ENCODE results near the gene PTGES3L. TPM values are rescaled to one million over a fixed set of nuclear protein-coding genes. Genes with fewer than 3 reads are reported as not detected.

Gene PTGES3L
- total and polyA plus RNA-seq, 4 donors, result 0.08 to 0.19 (median 0.13) TPM; not detected in 1

DNA sequence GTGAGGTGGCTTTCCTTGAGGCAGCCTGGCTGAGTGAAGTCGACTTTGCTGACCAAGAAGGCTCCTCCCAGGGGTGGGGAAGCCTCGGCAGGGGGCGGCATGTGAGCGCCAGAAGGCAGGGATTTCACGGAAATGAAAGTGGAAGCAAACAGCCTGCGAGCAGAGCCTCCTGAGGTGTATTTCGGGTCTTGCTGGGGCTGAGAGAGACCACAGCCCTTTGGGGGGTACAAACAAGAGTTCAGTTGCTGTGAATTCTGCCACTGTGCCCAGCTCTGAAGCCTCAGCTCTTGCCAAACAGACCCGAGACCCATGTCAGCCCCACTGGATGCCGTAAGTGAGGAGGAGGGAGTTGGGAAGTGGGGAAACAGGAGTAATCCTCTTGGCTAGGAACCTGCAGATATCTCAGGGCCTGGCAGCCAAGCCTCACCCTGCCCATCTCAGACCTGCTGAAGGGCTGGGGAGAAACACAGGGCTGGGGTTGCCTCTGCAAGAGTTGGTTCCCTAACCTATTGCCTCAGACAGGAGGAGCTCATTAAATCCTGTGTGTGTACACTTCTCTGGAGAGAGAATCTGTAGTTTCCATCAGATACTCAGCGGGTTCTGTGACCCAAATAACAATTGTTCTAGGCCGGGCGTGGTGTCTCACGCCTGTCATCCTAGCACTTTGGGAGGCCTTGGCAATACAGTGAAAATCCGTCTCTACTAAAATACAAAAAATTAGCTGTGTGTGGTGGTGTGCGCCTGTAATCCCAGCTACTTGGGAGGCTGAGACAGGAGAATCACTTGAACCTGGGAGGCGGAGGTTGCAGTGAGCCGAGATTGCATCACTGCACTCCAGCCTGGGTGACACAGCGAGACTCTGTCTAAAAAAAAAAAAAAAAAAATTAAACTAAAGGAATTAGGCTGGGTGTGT, 27.0 kb upstream of the PTGES3L start, which contains the start of gene IFI35:
Gene IFI35 (plus strand): TSS at position 146 of the 913 bp plus-strand sequence. CDS start 164 bp downstream, at position 310.
- H3K9ac ChIP-seq (ENCODE audit: low read depth in 1 of 2, low read length in 2 of 2), result peak within 1 kb of the TSS; percentile 37 to 94
- TF ChIP-seq FOXA1 (IDR thresholded peaks at IDR 0.05) (no peak), JUND (IDR thresholded peaks at IDR 0.05) (no peak), RXRA (IDR thresholded peaks at IDR 0.05) (no peak), YY1 (IDR thresholded peaks at IDR 0.05) (peak; percentile 33), GABPA (IDR thresholded peaks at IDR 0.05 in 1 of 2, conservative IDR thresholded peaks at IDR 0.05 in 1 of 2) (no peak), HNF4A (conservative IDR thresholded peaks at IDR 0.05) (no peak), RAD21 (IDR thresholded peaks at IDR 0.05) (peak; percentile 75 to 78), EGR1 (IDR thresholded peaks at IDR 0.05; ENCODE audit: low read depth in 2 of 2) (peak in 1 of 2 donors; percentile 19), SP1 (IDR thresholded peaks at IDR 0.05) (peak; percentile 11)
- TF ChIP-seq, protein P1, sequence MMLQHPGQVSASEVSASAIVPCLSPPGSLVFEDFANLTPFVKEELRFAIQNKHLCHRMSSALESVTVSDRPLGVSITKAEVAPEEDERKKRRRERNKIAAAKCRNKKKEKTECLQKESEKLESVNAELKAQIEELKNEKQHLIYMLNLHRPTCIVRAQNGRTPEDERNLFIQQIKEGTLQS (IDR thresholded peaks at IDR 0.05), result no peak
- TF ChIP-seq, protein P2, sequence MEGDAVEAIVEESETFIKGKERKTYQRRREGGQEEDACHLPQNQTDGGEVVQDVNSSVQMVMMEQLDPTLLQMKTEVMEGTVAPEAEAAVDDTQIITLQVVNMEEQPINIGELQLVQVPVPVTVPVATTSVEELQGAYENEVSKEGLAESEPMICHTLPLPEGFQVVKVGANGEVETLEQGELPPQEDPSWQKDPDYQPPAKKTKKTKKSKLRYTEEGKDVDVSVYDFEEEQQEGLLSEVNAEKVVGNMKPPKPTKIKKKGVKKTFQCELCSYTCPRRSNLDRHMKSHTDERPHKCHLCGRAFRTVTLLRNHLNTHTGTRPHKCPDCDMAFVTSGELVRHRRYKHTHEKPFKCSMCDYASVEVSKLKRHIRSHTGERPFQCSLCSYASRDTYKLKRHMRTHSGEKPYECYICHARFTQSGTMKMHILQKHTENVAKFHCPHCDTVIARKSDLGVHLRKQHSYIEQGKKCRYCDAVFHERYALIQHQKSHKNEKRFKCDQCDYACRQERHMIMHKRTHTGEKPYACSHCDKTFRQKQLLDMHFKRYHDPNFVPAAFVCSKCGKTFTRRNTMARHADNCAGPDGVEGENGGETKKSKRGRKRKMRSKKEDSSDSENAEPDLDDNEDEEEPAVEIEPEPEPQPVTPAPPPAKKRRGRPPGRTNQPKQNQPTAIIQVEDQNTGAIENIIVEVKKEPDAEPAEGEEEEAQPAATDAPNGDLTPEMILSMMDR (IDR thresholded peaks at IDR 0.05; ENCODE audit: low read depth, low read length, missing input control), result peak; percentile 45
- TF ChIP-seq, protein P3, sequence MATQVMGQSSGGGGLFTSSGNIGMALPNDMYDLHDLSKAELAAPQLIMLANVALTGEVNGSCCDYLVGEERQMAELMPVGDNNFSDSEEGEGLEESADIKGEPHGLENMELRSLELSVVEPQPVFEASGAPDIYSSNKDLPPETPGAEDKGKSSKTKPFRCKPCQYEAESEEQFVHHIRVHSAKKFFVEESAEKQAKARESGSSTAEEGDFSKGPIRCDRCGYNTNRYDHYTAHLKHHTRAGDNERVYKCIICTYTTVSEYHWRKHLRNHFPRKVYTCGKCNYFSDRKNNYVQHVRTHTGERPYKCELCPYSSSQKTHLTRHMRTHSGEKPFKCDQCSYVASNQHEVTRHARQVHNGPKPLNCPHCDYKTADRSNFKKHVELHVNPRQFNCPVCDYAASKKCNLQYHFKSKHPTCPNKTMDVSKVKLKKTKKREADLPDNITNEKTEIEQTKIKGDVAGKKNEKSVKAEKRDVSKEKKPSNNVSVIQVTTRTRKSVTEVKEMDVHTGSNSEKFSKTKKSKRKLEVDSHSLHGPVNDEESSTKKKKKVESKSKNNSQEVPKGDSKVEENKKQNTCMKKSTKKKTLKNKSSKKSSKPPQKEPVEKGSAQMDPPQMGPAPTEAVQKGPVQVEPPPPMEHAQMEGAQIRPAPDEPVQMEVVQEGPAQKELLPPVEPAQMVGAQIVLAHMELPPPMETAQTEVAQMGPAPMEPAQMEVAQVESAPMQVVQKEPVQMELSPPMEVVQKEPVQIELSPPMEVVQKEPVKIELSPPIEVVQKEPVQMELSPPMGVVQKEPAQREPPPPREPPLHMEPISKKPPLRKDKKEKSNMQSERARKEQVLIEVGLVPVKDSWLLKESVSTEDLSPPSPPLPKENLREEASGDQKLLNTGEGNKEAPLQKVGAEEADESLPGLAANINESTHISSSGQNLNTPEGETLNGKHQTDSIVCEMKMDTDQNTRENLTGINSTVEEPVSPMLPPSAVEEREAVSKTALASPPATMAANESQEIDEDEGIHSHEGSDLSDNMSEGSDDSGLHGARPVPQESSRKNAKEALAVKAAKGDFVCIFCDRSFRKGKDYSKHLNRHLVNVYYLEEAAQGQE (IDR thresholded peaks at IDR 0.05), result peak; percentile 10
- TF ChIP-seq, protein P4, sequence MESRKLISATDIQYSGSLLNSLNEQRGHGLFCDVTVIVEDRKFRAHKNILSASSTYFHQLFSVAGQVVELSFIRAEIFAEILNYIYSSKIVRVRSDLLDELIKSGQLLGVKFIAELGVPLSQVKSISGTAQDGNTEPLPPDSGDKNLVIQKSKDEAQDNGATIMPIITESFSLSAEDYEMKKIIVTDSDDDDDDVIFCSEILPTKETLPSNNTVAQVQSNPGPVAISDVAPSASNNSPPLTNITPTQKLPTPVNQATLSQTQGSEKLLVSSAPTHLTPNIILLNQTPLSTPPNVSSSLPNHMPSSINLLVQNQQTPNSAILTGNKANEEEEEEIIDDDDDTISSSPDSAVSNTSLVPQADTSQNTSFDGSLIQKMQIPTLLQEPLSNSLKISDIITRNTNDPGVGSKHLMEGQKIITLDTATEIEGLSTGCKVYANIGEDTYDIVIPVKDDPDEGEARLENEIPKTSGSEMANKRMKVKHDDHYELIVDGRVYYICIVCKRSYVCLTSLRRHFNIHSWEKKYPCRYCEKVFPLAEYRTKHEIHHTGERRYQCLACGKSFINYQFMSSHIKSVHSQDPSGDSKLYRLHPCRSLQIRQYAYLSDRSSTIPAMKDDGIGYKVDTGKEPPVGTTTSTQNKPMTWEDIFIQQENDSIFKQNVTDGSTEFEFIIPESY (IDR thresholded peaks at IDR 0.05), result no peak
- peak within 1 kb of the TSS; percentile 52 to 99 (median 58) for H3K4me3 ChIP-seq (ENCODE audit: low read depth in 1 of 3, low read length in 3 of 3)
- peak; percentile 77 for DNase-seq (ENCODE audit: low spot score)
- H3K27me3 ChIP-seq (ENCODE audit: control insufficient read depth in 4 of 4, insufficient read depth in 4 of 4, low read length in 3 of 4), result no peaks in the 10 kb centered on the region
- H3K9me3 ChIP-seq (ENCODE audit: control insufficient read depth in 4 of 4, low read length in 3 of 4), result no peaks in the 10 kb centered on the region
- 15% methylated on average over 18 of the region's 18 CpGs for WGBS
- H3K4me1 ChIP-seq (ENCODE audit: control insufficient read depth in 4 of 4, insufficient read depth in 4 of 4, low read length in 3 of 4), result peaks cover 0 to 10% (median 8%) of the 10 kb centered on the region in 4 donors
- peak within 1 kb of the TSS; percentile 79 to 97 for H3K27ac ChIP-seq (ENCODE audit: low read depth in 1 of 2, low read length in 2 of 2)
- H3K36me3 ChIP-seq (ENCODE audit: control insufficient read depth in 4 of 4, insufficient read depth in 3 of 4, low read depth in 1 of 4, low read length in 3 of 4), result peaks cover 6 to 13% (median 10%) of the 10 kb centered on the region in 4 donors

Measured in liver (tissue), 9 donors.